Umbilical cord (tissue), 2 donors: ENCODE measurements around the gene PGAP6. TPM values are rescaled to one million over a fixed set of nuclear protein-coding genes. Genes with fewer than 3 reads are reported as not detected.
A peak's percentile ranks its signal among the peaks of the same experiment; 100 is the strongest.
"Not testable (repeated sequence)": the region's sequence is repeated elsewhere in the genome, so short reads cannot be mapped to it uniquely, and the experiment has no call there.

Source experiments
- DNase-seq: peaks from one replicate; pipeline ENCODE4 v3.0.0-alpha.2; 2015; ENCODE audit warnings: low spot score
- total RNA-seq: library from RNA; depleted of rRNA; stranded (reverse); fragments of >200 nt; gene quantifications from one replicate; pipeline ENCODE4 v1.2.3, GENCODE V29; 2014; ENCODE audit warnings: low replicate concordance; ENCODE audit not compliant: insufficient read depth

PGAP6 gene
- total RNA-seq, 1 donor from 2014 or later, result 31.8 TPM

GRCh38 chr16:367333-367903 is 14.4 kb downstream of the PGAP6 start:
- DNase-seq, result no peak

GRCh38 chr16:366476-366875 is 15.3 kb downstream of the PGAP6 start:
- DNase-seq, result no peak

- DNase-seq, result no peak
These were observed 16.9 kb downstream of the PGAP6 start for GRCh38 chr16:364595-365491.

GRCh38 chr16:363766-364490 is 17.9 kb downstream of the PGAP6 start:
- no peak for DNase-seq

- DNase-seq, result no peak
These were observed 18.5 kb downstream of the PGAP6 start for GRCh38 chr16:363110-363765.

- DNase-seq, result not testable (repeated sequence)
These were observed 19.1 kb downstream of the PGAP6 start for GRCh38 chr16:362702-362999.

- DNase-seq, result peak; percentile 58
These were observed 19.7 kb downstream of the PGAP6 start for GRCh38 chr16:361872-362701.

GRCh38 chr16:361341-361871 is 20.4 kb downstream of the PGAP6 start:
- DNase-seq, result no peak

- DNase-seq, result no peak
These were observed 21.0 kb downstream of the PGAP6 start for GRCh38 chr16:360698-361336.

- DNase-seq, result no peak
These were observed 21.7 kb downstream of the PGAP6 start for GRCh38 chr16:359871-360697.

- DNase-seq, result no peak
These were observed 22.6 kb downstream of the PGAP6 start for GRCh38 chr16:359067-359763.

- no peak for DNase-seq
These were observed 25.0 kb downstream of the PGAP6 start for GRCh38 chr16:356741-357140.

- no peak for DNase-seq
These were observed 26.8 kb downstream of the PGAP6 start for GRCh38 chr16:354971-355461.

- no peak for DNase-seq
These were observed 27.4 kb downstream of the PGAP6 start for GRCh38 chr16:354291-354881.

- peak; percentile 23 for DNase-seq
These were observed 28.1 kb downstream of the PGAP6 start for GRCh38 chr16:353404-354290.

- DNase-seq, result peak; percentile 97
These were observed 29.0 kb downstream of the PGAP6 start, which contains the start of gene AXIN1 for GRCh38 chr16:352547-353403. AXIN1 (minus strand) TSS chr16:352723; CDS start chr16:347025, 5,698 bp downstream.
